ENCODE data around the gene ZBTB34.

ZBTB34 gene

GRCh38 chr9:126906091-126906490 lies 45.7 kb downstream of the ZBTB34 start:
- peaks cover 0 to 6% of the 10 kb centered on the region in 2 donors for H3K9me3 Mint-ChIP-seq
- DNase-seq: no peak
- H3K4me3 Mint-ChIP-seq: no peak overlapping the region
- no peaks in the 10 kb centered on the region for H3K36me3 Mint-ChIP-seq
- H3K27ac Mint-ChIP-seq: no peak overlapping the region
- no peaks in the 10 kb centered on the region for H3K4me1 Mint-ChIP-seq
- peaks cover 24 to 45% of the 10 kb centered on the region in 2 donors for H3K27me3 Mint-ChIP-seq
- ATAC-seq (replicated peaks): no peak

DNA sequence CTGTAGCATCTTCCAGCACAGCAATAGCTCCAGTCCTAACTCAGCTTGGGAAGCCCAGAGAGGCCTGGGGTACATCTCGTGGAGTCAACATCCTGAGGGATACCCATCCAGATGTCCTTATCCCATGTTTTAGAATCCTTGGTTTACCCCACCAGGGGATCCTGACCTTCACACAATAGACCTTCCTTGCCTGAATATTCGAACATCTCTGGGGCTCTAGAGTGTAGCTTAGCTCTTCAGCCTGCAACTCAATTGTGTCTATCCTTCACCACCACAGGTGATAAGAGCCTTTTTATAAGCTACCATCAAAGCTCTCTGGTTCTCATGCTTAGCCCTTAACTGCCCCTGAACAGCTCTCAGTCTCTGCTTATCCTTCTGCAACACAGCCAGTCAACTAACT lies 46.6 kb downstream of the ZBTB34 start:
- no peak for DNase-seq
- ATAC-seq (replicated peaks): no peak

DNA sequence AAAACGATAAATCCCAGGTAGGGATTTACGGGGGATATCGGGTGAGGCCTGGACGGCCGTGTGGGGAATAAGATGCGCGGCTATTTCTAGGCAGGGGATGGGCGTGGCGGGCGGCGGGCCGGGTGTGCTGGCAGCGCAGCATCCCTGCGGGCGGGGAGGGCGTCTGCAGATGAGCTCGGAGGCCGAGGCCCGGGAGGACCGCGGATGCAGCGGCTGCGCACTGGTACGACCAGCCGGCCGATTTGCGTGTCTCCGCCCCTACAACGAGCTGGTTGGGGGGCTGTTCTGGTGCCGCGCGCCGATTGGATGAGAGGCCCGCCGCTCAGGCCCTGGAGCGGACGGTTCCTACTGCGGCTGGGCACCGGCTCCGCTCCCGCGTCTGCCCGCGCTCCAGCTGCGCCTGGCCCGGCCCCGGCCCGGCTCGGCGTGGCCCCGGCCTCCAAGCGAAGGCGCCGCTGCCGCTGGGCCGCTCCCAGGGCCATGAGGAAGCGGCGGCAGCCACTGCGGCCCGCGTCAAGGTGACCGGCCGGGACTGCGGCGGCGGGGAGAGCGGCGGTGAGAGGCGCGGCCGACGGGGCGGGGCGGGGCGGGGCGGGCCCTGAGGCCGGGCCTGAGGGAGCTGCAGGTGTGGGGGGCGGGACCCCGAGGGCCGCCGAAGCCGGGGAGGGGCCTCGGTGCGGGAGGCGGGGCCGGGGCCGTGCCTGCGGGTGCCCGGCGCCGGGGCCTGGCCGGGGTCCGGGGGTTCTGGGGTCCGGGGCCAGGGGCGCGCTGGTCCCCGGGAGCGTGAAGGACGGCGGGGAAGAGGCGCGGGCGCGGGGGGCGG lies 54.2 kb downstream of the ZBTB34 start, which contains the start of gene RALGPS1:
Gene RALGPS1 (plus strand): TSS at position 325 of the 823 bp plus-strand sequence. CDS start 47,508 bp downstream, outside the sequence.
- no peaks in the 10 kb centered on the region for H3K36me3 Mint-ChIP-seq
- H3K27me3 Mint-ChIP-seq: peaks cover 18 to 24% of the 10 kb centered on the region in 2 donors
- ATAC-seq (replicated peaks): peak; percentile 99
- peak within 1 kb of the TSS; percentile 67 for H3K27ac Mint-ChIP-seq
- peaks cover 8 to 18% of the 10 kb centered on the region in 2 donors for H3K4me1 Mint-ChIP-seq
- DNase-seq: peak; percentile 93
- H3K4me3 Mint-ChIP-seq: peak within 1 kb of the TSS; percentile 77 to 86
- H3K9me3 Mint-ChIP-seq: peaks cover 4% of the 10 kb centered on the region in 2 donors

More for the DNA sequence above, 46.6 kb downstream of the ZBTB34 start:
- H3K4me3 Mint-ChIP-seq: no peak overlapping the region
- H3K4me1 Mint-ChIP-seq: no peaks in the 10 kb centered on the region
- H3K9me3 Mint-ChIP-seq: peaks cover 2 to 4% of the 10 kb centered on the region in 2 donors
- H3K27ac Mint-ChIP-seq: no peak overlapping the region
- no peaks in the 10 kb centered on the region for H3K36me3 Mint-ChIP-seq
- peaks cover 29 to 52% of the 10 kb centered on the region in 2 donors for H3K27me3 Mint-ChIP-seq

GRCh38 chr9:126915281-126915816 lies 54.9 kb downstream of the ZBTB34 start:
- DNase-seq (peak; percentile 5), ATAC-seq (replicated peaks) (peak; percentile 7 to 8)
- Mint-ChIP-seq H3K36me3 (no peaks in the 10 kb centered on the region), H3K4me3 (peak overlapping the region; percentile 68 to 73), H3K27ac (no peak overlapping the region), H3K4me1 (peaks cover 8 to 18% of the 10 kb centered on the region in 2 donors), H3K27me3 (peaks cover 18 to 22% of the 10 kb centered on the region in 2 donors), H3K9me3 (peaks cover 4% of the 10 kb centered on the region in 2 donors)

DNA sequence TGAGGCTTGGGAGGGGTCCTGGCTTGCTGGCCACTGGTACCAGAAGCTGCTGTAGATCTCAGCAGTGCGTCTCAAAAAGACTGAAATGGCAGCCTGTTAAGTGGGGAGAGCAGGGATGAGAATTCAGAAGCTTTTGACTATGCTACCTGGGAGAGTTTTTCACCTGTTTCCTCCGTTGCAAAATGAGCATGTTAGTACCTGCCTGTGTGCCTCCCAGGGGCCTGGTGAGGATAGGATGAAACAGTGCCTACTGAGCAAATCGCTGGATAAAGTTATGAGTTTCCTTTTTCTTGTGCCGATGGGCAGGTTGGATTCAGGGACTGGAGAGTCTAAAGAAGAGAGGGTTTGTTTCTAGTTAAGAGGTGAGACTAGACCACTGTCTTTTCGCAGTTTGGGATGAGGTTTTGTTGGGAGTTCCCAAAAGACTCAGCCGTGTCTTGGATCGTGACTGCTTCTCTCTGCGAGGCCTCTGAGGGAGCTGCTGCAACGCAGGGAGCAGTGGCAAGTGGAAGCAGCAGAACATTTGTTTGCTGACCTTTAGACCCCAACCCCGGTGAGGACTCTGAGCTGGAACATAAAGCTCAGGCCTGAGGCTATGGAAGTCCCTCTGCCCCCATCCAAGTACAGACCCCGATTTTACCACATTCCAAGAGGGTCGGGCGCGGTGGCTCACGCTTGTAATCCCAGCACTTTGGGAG lies 55.6 kb downstream of the ZBTB34 start:
- no peak for DNase-seq
- H3K27me3 Mint-ChIP-seq: peaks cover 17 to 20% of the 10 kb centered on the region in 2 donors
- ATAC-seq (replicated peaks): no peak
- H3K9me3 Mint-ChIP-seq: peaks cover 4% of the 10 kb centered on the region in 2 donors
- no peaks in the 10 kb centered on the region for H3K36me3 Mint-ChIP-seq
- no peak overlapping the region for H3K27ac Mint-ChIP-seq
- peaks cover 8 to 18% of the 10 kb centered on the region in 2 donors for H3K4me1 Mint-ChIP-seq
- H3K4me3 Mint-ChIP-seq: peak overlapping the region; percentile 68 to 73

DNA sequence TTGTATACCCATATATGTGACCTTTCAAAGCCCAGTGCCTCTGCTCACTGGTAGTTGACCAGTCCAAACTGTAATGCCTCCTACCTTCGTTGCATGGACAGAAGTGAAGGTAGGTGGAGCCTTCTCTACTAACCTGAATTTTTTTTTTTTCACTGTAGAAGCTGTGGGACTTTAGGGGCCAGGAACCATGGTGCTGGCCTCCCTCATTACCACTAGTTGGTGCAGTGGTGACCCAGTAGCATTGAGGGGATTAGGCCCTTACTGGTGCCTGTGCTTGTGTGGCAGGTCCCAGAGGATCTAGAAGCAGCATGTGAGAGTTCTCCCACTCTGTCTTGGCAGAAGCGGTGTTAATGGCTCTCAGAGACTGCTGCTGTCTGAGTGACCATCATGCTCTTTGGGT lies 56.5 kb downstream of the ZBTB34 start:
- H3K36me3 Mint-ChIP-seq: no peaks in the 10 kb centered on the region
- ATAC-seq (replicated peaks) (no peak), DNase-seq (no peak)
- H3K4me1 Mint-ChIP-seq: peaks cover 8 to 18% of the 10 kb centered on the region in 2 donors
- H3K27ac Mint-ChIP-seq: no peak overlapping the region
- no peak overlapping the region for H3K4me3 Mint-ChIP-seq
- H3K27me3 Mint-ChIP-seq: peaks cover 12 to 14% of the 10 kb centered on the region in 2 donors
- H3K9me3 Mint-ChIP-seq: peaks cover 0 to 4% of the 10 kb centered on the region in 2 donors

- Mint-ChIP-seq H3K9me3 (no peaks in the 10 kb centered on the region), H3K27ac (no peak overlapping the region), H3K27me3 (no peaks in the 10 kb centered on the region), H3K4me1 (peaks cover 10 to 15% of the 10 kb centered on the region in 2 donors), H3K36me3 (no peaks in the 10 kb centered on the region), H3K4me3 (no peak overlapping the region)
- DNase-seq (no peak), ATAC-seq (replicated peaks) (no peak)
Measured at GRCh38 chr9:126919193-126919592, 58.8 kb downstream of the ZBTB34 start.

- Mint-ChIP-seq H3K36me3 (no peaks in the 10 kb centered on the region), H3K27ac (no peak overlapping the region), H3K27me3 (no peaks in the 10 kb centered on the region), H3K4me3 (no peak overlapping the region), H3K4me1 (peaks cover 0 to 2% of the 10 kb centered on the region in 2 donors), H3K9me3 (no peaks in the 10 kb centered on the region)
- ATAC-seq (replicated peaks) (no peak), DNase-seq (no peak)
Measured at GRCh38 chr9:126925876-126926275, 65.4 kb downstream of the ZBTB34 start.

DNA sequence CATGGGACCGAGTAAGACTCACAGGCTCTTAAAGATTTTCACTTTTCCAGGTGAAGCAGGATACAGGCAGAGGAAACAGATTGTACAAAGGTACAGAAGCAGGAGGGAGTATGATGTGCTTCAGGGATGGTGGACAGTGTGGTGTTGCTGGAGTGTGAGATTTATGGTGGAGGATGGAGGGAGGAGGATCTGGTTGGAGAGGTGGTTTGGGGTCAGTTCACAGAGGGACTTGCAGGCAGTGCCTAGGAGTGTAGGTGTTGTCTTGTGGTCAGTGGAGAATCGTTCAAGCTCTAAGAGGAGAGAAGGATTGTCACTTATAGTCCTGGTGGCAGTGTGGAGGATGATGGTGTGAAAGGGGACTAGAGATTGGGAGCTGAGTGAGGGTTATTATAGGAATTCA lies 65.9 kb downstream of the ZBTB34 start:
- H3K4me1 Mint-ChIP-seq: peaks cover 0 to 2% of the 10 kb centered on the region in 2 donors
- no peak for DNase-seq
- H3K27me3 Mint-ChIP-seq: no peaks in the 10 kb centered on the region
- H3K27ac Mint-ChIP-seq: no peak overlapping the region
- H3K9me3 Mint-ChIP-seq: no peaks in the 10 kb centered on the region
- H3K36me3 Mint-ChIP-seq: no peaks in the 10 kb centered on the region
- ATAC-seq (replicated peaks): no peak
- H3K4me3 Mint-ChIP-seq: no peak overlapping the region

DNA sequence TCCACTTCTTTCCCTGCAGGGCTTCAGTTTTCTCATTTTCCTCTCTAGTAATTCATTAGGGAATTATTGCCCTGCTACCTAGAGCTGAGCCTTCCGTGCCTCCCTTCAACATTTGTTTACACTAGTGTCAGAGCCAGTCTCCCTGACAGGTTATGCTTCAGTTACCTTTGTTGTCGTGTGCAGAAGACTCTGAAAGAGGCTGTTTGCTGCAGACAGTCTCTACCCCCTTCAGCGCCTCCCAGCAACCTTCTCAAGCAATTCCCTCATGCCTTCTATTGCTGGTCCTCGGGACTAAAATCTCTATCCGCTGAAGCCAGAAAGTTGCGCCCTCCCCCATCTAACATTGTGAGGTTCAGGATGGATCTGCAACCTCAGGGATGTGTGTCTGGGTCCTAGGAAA lies 67.0 kb downstream of the ZBTB34 start:
- H3K36me3 Mint-ChIP-seq: no peaks in the 10 kb centered on the region
- ATAC-seq (replicated peaks): no peak
- no peak overlapping the region for H3K4me3 Mint-ChIP-seq

DNA sequence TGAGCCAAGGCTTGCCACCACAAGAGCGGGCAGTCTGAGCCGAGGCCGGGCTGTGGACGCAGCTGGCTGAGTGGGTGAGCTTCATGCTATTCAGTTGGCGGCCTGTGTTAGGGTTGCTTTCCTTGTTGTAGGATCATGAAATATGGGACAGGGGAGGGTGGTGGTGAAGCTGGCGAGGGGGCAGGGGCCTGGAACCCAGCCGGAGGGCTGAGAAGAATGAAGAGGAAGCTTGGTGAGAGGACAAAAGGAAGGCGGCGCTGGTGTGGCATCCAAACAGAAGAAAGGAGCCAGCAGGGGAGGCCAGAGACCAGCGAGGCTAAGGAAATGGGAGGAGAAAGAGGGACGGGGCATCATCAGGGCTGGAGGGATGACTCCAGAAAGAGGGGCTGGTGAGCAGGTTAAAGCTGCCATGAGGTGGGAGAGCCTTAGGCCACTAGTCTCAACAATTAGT lies 72.5 kb downstream of the ZBTB34 start:
- Mint-ChIP-seq H3K27ac (no peak overlapping the region), H3K27me3 (no peaks in the 10 kb centered on the region), H3K4me3 (no peak overlapping the region), H3K4me1 (no peaks in the 10 kb centered on the region), H3K36me3 (peaks cover 0 to 4% of the 10 kb centered on the region in 2 donors), H3K9me3 (peaks cover 4 to 5% of the 10 kb centered on the region in 2 donors)
- DNase-seq: no peak
- no peak for ATAC-seq (replicated peaks)

More for the DNA sequence above, 67.0 kb downstream of the ZBTB34 start:
- Mint-ChIP-seq H3K27me3 (no peaks in the 10 kb centered on the region), H3K4me1 (peaks cover 0 to 2% of the 10 kb centered on the region in 2 donors), H3K9me3 (no peaks in the 10 kb centered on the region), H3K27ac (no peak overlapping the region)
- DNase-seq: no peak

DNA sequence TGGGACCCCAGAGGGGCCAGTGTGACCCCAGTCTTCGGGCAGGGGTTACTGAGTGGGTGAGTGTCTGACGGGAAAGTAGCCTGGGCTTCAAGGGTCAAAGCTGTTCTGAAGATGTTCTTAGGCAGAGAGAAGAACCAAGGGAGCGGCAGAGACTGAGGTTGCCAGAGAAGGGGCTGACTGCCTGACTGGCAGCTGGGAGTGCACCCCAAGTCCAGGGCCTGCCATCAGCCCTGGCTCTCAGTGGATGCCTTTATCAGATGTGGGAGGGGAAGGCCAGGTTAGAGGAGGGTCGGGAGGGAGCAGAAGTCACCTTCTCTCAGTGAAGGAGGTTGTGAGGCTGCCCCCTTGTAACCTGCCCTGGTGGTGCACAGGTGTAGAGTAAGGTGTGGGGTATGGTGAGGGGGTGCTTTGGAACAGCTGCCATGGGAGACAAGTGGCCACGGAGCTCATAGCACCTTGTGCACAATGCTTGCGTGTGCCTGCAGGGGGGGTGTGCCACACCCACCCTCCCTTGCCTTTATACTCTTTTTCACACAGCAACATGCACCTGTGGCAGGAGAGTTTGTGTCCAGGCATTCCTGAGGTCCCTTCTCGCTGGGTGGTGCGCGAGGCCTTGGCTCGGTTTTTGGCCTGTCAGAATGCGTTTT lies 73.0 kb downstream of the ZBTB34 start:
- Mint-ChIP-seq H3K27me3 (no peaks in the 10 kb centered on the region), H3K4me1 (no peaks in the 10 kb centered on the region), H3K4me3 (no peak overlapping the region), H3K9me3 (peaks cover 4 to 5% of the 10 kb centered on the region in 2 donors), H3K36me3 (peaks cover 0 to 4% of the 10 kb centered on the region in 2 donors), H3K27ac (no peak overlapping the region)
- DNase-seq (no peak), ATAC-seq (replicated peaks) (no peak)

- no peak overlapping the region for H3K27ac Mint-ChIP-seq
- H3K9me3 Mint-ChIP-seq: peaks cover 4 to 5% of the 10 kb centered on the region in 2 donors
- H3K36me3 Mint-ChIP-seq: peaks cover 0 to 4% of the 10 kb centered on the region in 2 donors
Measured at GRCh38 chr9:126934441-126934840, 74.0 kb downstream of the ZBTB34 start.

More at GRCh38 chr9:126934441-126934840, 74.0 kb downstream of the ZBTB34 start:
- H3K4me1 Mint-ChIP-seq: no peaks in the 10 kb centered on the region
- no peaks in the 10 kb centered on the region for H3K27me3 Mint-ChIP-seq
- no peak overlapping the region for H3K4me3 Mint-ChIP-seq
- DNase-seq: no peak
- ATAC-seq (replicated peaks): no peak

Data from stimulated activated naive B cell treated with anti-CD40 and anti-IgM and Interleukin-4, amounts not matched to agents 10 μg/mL and 1 μg/mL and 100 μg/mL, for 72 hours (primary cell).